ENCODE data around the gene FGFRL1.

DNA sequence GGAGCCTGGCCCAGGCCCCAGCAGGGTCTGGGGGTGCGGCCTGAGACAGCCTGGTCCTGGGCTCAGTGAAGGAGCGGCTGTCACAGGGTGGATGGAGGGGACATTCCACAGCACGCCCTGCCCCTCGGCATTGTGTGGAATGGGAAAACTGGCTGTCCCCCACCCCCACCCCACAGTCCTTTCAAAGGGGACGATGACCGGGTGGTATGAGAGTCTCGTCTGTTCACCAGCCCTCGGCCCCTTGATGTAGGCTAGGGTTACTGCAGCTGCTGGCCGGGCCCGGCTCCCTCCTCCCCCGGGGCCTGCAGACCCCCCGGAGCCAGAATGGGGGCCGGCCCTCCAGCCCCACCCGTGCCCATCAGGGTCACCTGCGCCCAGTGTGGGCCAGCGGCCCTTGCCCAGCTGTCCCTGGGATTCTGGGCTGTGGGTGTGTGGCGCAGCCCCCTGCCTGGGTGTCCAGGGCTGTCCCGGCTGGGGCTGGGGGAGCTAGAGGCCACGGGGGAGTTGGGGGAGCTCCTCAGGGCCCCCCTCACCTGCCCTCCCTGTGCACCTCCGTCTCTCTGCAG, 11.7 kb downstream of the FGFRL1 start:
- TF ChIP-seq, protein P1, sequence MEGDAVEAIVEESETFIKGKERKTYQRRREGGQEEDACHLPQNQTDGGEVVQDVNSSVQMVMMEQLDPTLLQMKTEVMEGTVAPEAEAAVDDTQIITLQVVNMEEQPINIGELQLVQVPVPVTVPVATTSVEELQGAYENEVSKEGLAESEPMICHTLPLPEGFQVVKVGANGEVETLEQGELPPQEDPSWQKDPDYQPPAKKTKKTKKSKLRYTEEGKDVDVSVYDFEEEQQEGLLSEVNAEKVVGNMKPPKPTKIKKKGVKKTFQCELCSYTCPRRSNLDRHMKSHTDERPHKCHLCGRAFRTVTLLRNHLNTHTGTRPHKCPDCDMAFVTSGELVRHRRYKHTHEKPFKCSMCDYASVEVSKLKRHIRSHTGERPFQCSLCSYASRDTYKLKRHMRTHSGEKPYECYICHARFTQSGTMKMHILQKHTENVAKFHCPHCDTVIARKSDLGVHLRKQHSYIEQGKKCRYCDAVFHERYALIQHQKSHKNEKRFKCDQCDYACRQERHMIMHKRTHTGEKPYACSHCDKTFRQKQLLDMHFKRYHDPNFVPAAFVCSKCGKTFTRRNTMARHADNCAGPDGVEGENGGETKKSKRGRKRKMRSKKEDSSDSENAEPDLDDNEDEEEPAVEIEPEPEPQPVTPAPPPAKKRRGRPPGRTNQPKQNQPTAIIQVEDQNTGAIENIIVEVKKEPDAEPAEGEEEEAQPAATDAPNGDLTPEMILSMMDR (IDR thresholded peaks at IDR 0.05): no peak
- TF ChIP-seq POLR2A (IDR thresholded peaks at IDR 0.05): no peak
